Hepatocyte (in vitro differentiated cells): ENCODE data around the gene SYNDIG1.

Source experiments
- CTCF ChIP-seq: fragments of 200-600 bp; sonication (generic); IDR thresholded peaks from 2 replicates; pipeline ENCODE4 v1.5.1; 2016; ENCODE audit warnings: antibody characterized with exemption, mild to moderate bottlenecking; ENCODE audit not compliant: poor library complexity
- EZH2phosphoT487 ChIP-seq: fragments of 200-600 bp; sonication (generic); IDR thresholded peaks from one replicate; pipeline ENCODE4 v1.6.1; 2018; ENCODE audit warnings: antibody characterized with exemption, mild to moderate bottlenecking, low read depth, moderate library complexity; ENCODE audit not compliant: unreplicated experiment, severe bottlenecking

- TF ChIP-seq CTCF (no peak), EZH2phosphoT487 (no peak)
These were observed 239.2 kb downstream of the SYNDIG1 start for GRCh38 chr20:24708411-24709295.
